Astrocyte of the cerebellum (primary cell): ENCODE measurements around the gene RACGAP1.
"Not testable (repeated sequence)": the region's sequence is repeated elsewhere in the genome, so short reads cannot be mapped to it uniquely, and the experiment has no call there.

Source experiments
- DNase-seq: peaks from one replicate; pipeline ENCODE4 v3.0.0-alpha.2; 2011; ENCODE audit warnings: low read depth
- H3K4me3 ChIP-seq: 2 replicates; pipeline ENCODE4 v1.5.1; 2011; ENCODE audit warnings: mild to moderate bottlenecking, low read depth, low read length, moderate library complexity
- CTCF ChIP-seq: IDR thresholded peaks from 2 replicates; pipeline ENCODE4 v1.5.1; 2012; ENCODE audit warnings: low read length, low read depth, moderate library complexity, mild to moderate bottlenecking; ENCODE audit errors: missing control alignments
- in situ Hi-C: cut with HindIII; loops from 2 replicates; pipeline ENCODE4 v1.10.0; 2017; ENCODE audit warnings: low sequenced_read_pairs

Gene RACGAP1

GRCh38 chr12:50032515-50032853 is 7.2 kb upstream of the RACGAP1 start:
- no peak for TF ChIP-seq CTCF
- no peak for DNase-seq
- in situ Hi-C loops = no loop called here
- peak overlapping the region; percentile 18 for H3K4me3 ChIP-seq

GRCh38 chr12:50030449-50030848 is 5.2 kb upstream of the RACGAP1 start:
- in situ Hi-C loops, H3K4me3 ChIP-seq, DNase-seq: not testable (repeated sequence)

- no peak for TF ChIP-seq CTCF
- H3K4me3 ChIP-seq = no peak overlapping the region
- in situ Hi-C loops = no loop called here
- no peak for DNase-seq
Observed at GRCh38 chr12:50026691-50027090, 1.4 kb upstream of the RACGAP1 start.

GRCh38 chr12:50024805-50025186 is 498 bp downstream of the RACGAP1 start:
- in situ Hi-C loops = no loop called here
- TF ChIP-seq CTCF = no peak
- DNase-seq = no peak
- H3K4me3 ChIP-seq = peak overlapping the region; percentile 82

- peak overlapping the region; percentile 82 for H3K4me3 ChIP-seq
- TF ChIP-seq CTCF = no peak
- in situ Hi-C loops = no loop called here
- no peak for DNase-seq
Observed at GRCh38 chr12:50024227-50024626, 1.1 kb downstream of the RACGAP1 start.

GRCh38 chr12:50022903-50023302 is 2.4 kb downstream of the RACGAP1 start:
- no peak for DNase-seq
- no peak overlapping the region for H3K4me3 ChIP-seq
- no peak for TF ChIP-seq CTCF
- in situ Hi-C loops = no loop called here

- DNase-seq = no peak
- no peak overlapping the region for H3K4me3 ChIP-seq
- in situ Hi-C loops = no loop called here
- TF ChIP-seq CTCF = no peak
Observed at GRCh38 chr12:50021031-50021430, 4.3 kb downstream of the RACGAP1 start.
